SJSA1 (cell line): Measurements from ENCODE around the gene CDC14B. TPM values are rescaled to one million over a fixed set of nuclear protein-coding genes. Genes with fewer than 3 reads are reported as not detected.
"Not testable (repeated sequence)": the region's sequence is repeated elsewhere in the genome, so short reads cannot be mapped to it uniquely, and the experiment has no call there.

ENCODE experiments used
- DNase-seq, 2 experiments: peaks; one replicate each; pipeline ENCODE4 v3.0.0-alpha.2; 2015 to 2020; ENCODE audit warnings: low spot score in 2 of 2, low read depth in 1 of 2
- H3K27ac ChIP-seq: fragments of 250-450 bp; sonication (Bioruptor Pico); 2 replicates; pipeline ENCODE4 v1.5.1; 2020; ENCODE audit warnings: mild to moderate bottlenecking, moderate library complexity
- H3K27me3 ChIP-seq: fragments of 250-450 bp; sonication (Bioruptor Pico); replicated peaks from 2 replicates; pipeline ENCODE4 v1.5.1; 2020; ENCODE audit warnings: mild to moderate bottlenecking, moderate library complexity
- H3K36me3 ChIP-seq: fragments of 250-450 bp; sonication (Bioruptor Pico); 2 replicates; pipeline ENCODE4 v1.5.1; 2020; ENCODE audit warnings: mild to moderate bottlenecking
- H3K4me1 ChIP-seq: fragments of 250-450 bp; sonication (Bioruptor Pico); replicated peaks from 2 replicates; pipeline ENCODE4 v1.6.1; 2021; ENCODE audit warnings: mild to moderate bottlenecking
- H3K4me3 ChIP-seq: fragments of 250-450 bp; sonication (Bioruptor Pico); 2 replicates; pipeline ENCODE4 v1.5.1; 2020; ENCODE audit warnings: mild to moderate bottlenecking
- H3K9me3 ChIP-seq: fragments of 250-450 bp; sonication (Bioruptor Pico); replicated peaks from 2 replicates; pipeline ENCODE4 v1.5.1; 2020; ENCODE audit warnings: mild to moderate bottlenecking
- total RNA-seq: library from RNA; depleted of rRNA; stranded (reverse); fragments of >200 nt; shearing (Covaris generic); gene quantifications from 2 replicates; pipeline ENCODE4 v1.2.3, GENCODE V29; 2014

Gene CDC14B
- total RNA-seq, 1 experiment from 2014 or later, result 33.8 TPM

- DNase-seq, result no peak
- Histone ChIP-seq H3K9me3 (no peaks in the 10 kb centered on the region), H3K4me1 (peaks cover 44% of the 10 kb centered on the region), H3K36me3 (no peaks in the 10 kb centered on the region; the same call in 1 of the 2 replicates), H3K27ac (no peak overlapping the region; the same call in 1 of the 2 replicates), H3K4me3 (peak overlapping the region; percentile 84), H3K27me3 (no peaks in the 10 kb centered on the region)
Observed at GRCh38 chr9:96617439-96618185, 2.0 kb downstream of the CDC14B start.

DNA sequence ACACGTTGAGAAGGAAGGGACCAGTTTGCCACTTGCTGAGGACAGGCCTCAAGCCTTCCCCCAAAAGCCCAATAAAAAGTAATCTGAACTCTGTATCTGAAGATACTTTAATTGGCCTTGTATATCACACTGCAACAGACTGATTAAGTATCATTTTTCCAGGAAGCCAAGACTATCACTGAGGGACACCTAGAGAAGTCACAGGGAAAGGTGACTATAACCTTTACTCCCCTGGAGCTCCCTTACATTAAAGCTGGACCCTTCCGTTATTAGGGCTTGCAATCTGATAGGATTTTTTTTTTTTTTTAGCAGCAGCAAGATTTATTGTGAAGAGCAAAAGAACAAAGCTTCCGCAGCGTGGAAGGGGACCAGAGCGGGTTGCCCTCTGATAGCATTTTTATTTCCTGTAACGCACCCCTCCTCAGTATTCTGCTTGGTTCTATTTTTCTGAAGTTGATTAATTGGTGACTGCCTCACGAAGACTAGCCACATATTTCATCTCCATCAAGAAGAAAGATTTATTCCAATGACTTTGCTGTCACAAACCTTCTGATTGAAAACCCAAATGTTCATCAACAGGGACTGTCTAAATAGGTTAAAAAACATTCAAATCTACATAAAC, 2.7 kb downstream of the CDC14B start:
- no peak for DNase-seq

DNA sequence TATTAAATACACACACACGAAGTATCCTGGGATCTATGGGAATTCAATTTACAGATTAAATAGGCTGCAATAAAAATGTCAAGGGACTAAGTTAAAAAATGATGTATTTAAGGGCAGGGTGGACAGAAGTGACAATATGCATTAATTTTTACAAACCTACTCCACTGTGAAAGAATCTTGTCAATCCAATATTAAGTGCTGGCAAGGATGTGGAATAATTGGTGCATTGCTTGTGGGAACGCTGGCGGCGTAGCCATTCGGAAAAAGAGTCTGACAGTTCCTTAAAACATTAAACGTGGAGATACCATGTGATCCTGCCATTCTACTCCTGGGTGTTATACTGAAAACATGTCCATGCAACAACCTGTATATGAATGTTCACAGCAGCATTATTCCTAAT, 4.2 kb downstream of the CDC14B start:
- H3K27me3 ChIP-seq, result no peaks in the 10 kb centered on the region
- H3K9me3 ChIP-seq, result no peaks in the 10 kb centered on the region
- no peak overlapping the region for H3K27ac ChIP-seq
- DNase-seq, result no peak
- peaks cover 47% of the 10 kb centered on the region for H3K4me1 ChIP-seq
- no peaks in the 10 kb centered on the region; the same call in 1 of the 2 replicates for H3K36me3 ChIP-seq
- H3K4me3 ChIP-seq, result no peak overlapping the region

More for the DNA sequence above, 2.7 kb downstream of the CDC14B start:
- Histone ChIP-seq H3K4me3 (no peak overlapping the region), H3K36me3 (no peaks in the 10 kb centered on the region; the same call in 1 of the 2 replicates), H3K27ac (no peak overlapping the region), H3K27me3 (no peaks in the 10 kb centered on the region), H3K4me1 (peaks cover 49% of the 10 kb centered on the region), H3K9me3 (no peaks in the 10 kb centered on the region)

GRCh38 chr9:96614664-96615063, 5.0 kb downstream of the CDC14B start:
- H3K4me1 ChIP-seq, result peaks cover 43% of the 10 kb centered on the region
- H3K36me3 ChIP-seq, H3K27me3 ChIP-seq, H3K4me3 ChIP-seq, H3K9me3 ChIP-seq: not testable (repeated sequence)
- DNase-seq, result peak in 1 of 2 experiments; percentile 31
- peak overlapping the region; percentile 35 for H3K27ac ChIP-seq

GRCh38 chr9:96612966-96613589, 6.6 kb downstream of the CDC14B start:
- peaks cover 39% of the 10 kb centered on the region for H3K4me1 ChIP-seq
- no peaks in the 10 kb centered on the region for H3K36me3 ChIP-seq
- no peak overlapping the region for H3K27ac ChIP-seq
- no peak for DNase-seq
- H3K9me3 ChIP-seq, result no peaks in the 10 kb centered on the region
- H3K4me3 ChIP-seq, result no peak overlapping the region
- H3K27me3 ChIP-seq, result no peaks in the 10 kb centered on the region

DNA sequence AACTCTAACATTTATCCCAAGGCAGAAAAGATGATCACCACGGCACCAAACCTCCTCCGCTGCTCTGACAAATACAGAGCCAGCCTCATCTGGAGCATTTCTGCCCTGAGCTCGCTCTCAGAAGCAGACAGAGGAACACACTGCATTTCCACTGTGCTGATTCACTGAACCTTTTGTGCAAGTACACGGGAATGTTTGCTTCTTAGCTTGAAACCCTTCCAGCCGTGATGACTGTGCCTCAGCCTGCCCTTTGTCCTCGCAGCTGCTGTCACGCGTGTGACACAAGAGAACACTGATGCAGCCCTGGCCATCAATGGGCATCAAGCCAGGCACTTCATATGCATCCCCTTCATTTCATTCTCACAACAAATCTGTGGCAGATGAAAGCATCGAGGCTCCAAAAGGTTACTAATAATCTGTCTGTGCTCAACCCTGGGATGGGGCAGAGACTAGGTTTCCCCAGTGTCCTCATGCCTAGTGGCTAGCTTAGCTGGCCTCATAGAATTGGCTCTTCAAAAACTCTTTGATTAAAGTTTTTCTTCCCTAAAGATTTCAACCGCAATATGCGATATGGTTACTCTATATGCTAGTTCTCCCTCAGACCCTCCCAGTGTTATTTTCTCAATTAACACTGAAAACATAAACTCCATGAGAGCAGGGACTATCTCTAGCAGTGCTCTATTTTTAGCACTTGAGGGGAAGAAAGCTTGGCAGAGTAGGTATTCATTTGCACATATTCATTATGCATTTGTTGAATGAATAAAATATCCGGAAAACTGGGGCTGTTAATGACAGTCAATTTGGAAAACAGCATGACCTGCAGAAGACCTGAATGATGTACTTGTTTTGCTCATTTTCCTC, 7.3 kb downstream of the CDC14B start:
- peaks cover 32% of the 10 kb centered on the region for H3K4me1 ChIP-seq
- DNase-seq, result peak; percentile 70 to 88
- peak overlapping the region; percentile 50 for H3K27ac ChIP-seq
- no peaks in the 10 kb centered on the region for H3K36me3 ChIP-seq
- H3K27me3 ChIP-seq, result no peaks in the 10 kb centered on the region
- no peaks in the 10 kb centered on the region for H3K9me3 ChIP-seq
- 0 out of 2 replicates have a peak overlapping the region, but pooled peaks have one; percentile 3 for H3K4me3 ChIP-seq

- DNase-seq, result no peak
- Histone ChIP-seq H3K4me3 (no peak overlapping the region), H3K36me3 (no peaks in the 10 kb centered on the region), H3K27me3 (no peaks in the 10 kb centered on the region), H3K4me1 (peaks cover 32% of the 10 kb centered on the region), H3K27ac (peak overlapping the region; percentile 50), H3K9me3 (no peaks in the 10 kb centered on the region)
Observed at GRCh38 chr9:96611302-96611701, 8.3 kb downstream of the CDC14B start.

DNA sequence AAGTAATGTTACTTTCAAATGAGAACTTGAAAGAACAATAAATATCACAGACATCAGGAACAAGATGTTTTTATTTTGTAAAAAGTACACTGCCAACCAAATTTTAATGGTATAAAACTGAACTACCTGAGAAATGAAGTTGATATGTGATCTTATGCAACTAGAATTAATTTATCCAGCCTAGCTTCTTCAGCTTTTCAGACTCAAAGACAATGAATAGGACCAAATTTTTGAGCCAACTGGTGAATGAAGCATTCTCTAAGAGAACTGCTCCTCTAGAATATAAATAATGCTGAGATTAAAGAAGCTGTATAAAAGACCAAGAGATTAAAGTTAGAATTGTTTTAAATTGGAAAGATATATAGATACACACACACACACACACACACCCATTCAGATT, 9.9 kb downstream of the CDC14B start:
- Histone ChIP-seq H3K4me1 (peaks cover 27% of the 10 kb centered on the region), H3K4me3 (no peak overlapping the region), H3K27me3 (no peaks in the 10 kb centered on the region), H3K27ac (no peak overlapping the region), H3K36me3 (no peaks in the 10 kb centered on the region), H3K9me3 (no peaks in the 10 kb centered on the region)
- DNase-seq, result no peak

DNA sequence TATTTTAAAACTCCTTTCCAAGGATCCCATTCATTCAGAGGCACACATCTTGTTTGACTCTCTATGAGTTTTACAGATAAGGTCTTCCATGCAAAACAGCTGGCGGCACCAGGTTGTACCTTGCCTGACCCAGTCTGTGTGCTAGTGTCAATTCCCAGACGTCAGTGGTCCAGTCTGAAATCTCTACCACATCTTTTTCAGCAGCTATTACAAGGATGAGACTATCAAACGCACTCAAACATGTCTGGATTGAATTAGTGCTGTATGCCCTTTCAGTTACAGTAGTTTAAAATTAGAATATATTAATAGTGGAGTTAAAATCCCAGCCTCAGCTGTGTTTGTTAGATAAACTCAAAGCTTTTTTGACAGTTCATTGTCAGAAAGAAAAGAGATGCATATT, 11.7 kb downstream of the CDC14B start:
- H3K27ac ChIP-seq, result no peak overlapping the region
- no peak overlapping the region for H3K4me3 ChIP-seq
- H3K4me1 ChIP-seq, result peaks cover 11% of the 10 kb centered on the region
- no peak for DNase-seq
- no peaks in the 10 kb centered on the region for H3K27me3 ChIP-seq
- no peaks in the 10 kb centered on the region for H3K36me3 ChIP-seq
- H3K9me3 ChIP-seq, result no peaks in the 10 kb centered on the region

GRCh38 chr9:96605328-96605727, 14.3 kb downstream of the CDC14B start:
- DNase-seq, result no peak
- Histone ChIP-seq H3K4me1 (no peaks in the 10 kb centered on the region), H3K9me3 (no peaks in the 10 kb centered on the region), H3K27ac (no peak overlapping the region), H3K27me3 (no peaks in the 10 kb centered on the region), H3K4me3 (no peak overlapping the region), H3K36me3 (no peaks in the 10 kb centered on the region)

GRCh38 chr9:96604004-96604319, 15.7 kb downstream of the CDC14B start:
- DNase-seq, result no peak
- Histone ChIP-seq H3K27ac (no peak overlapping the region), H3K9me3 (no peaks in the 10 kb centered on the region), H3K27me3 (no peaks in the 10 kb centered on the region), H3K36me3 (no peaks in the 10 kb centered on the region), H3K4me1 (no peaks in the 10 kb centered on the region), H3K4me3 (no peak overlapping the region)

- Histone ChIP-seq H3K4me3 (no peak overlapping the region), H3K9me3 (no peaks in the 10 kb centered on the region), H3K36me3 (no peaks in the 10 kb centered on the region), H3K27me3 (no peaks in the 10 kb centered on the region), H3K27ac (no peak overlapping the region), H3K4me1 (no peaks in the 10 kb centered on the region)
- DNase-seq, result no peak
Observed at GRCh38 chr9:96603305-96604003, 16.2 kb downstream of the CDC14B start.

DNA sequence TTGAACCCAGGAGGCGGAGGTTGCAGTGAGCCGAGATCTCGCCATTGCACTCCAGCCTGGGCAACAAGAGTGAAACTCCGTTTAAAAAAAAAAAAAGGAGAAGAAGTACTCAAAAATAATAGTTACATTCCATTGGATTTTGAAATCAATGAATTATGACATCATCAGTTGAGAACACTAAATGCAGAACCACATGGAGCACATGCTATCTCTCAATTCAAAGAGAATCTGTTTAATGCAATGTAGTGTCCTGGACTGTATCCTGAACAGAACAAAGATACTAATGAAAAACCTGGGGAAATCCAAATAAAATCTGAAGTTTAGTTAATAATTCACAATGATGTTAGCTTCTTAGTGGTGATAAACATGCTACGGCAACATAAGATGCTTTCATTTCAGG, 20.3 kb downstream of the CDC14B start:
- Histone ChIP-seq H3K27ac (no peak overlapping the region), H3K4me1 (no peaks in the 10 kb centered on the region)
- DNase-seq, result no peak

More for the DNA sequence above, 20.3 kb downstream of the CDC14B start:
- H3K9me3 ChIP-seq, result no peaks in the 10 kb centered on the region
- H3K36me3 ChIP-seq, result no peaks in the 10 kb centered on the region
- H3K27me3 ChIP-seq, result no peaks in the 10 kb centered on the region
- no peak overlapping the region for H3K4me3 ChIP-seq
